ENCODE results near the gene MTHFSD. TPM values are rescaled to one million over a fixed set of nuclear protein-coding genes. Genes with fewer than 3 reads are reported as not detected.

The MTHFSD gene
- total RNA-seq, 1 donor from 2014 or later, result 7.1 TPM

GRCh38 chr16:86515777-86516622, 39.0 kb downstream of the MTHFSD start:
- no peak overlapping the region for H3K4me3 ChIP-seq (ENCODE audit: low read depth, low read length)
- no peak for TF ChIP-seq CTCF (conservative IDR thresholded peaks at IDR 0.05; ENCODE audit: low read depth, low read length)
- no peak for DNase-seq (ENCODE audit: low read depth)

GRCh38 chr16:86515413-86515776, 39.6 kb downstream of the MTHFSD start:
- no peak overlapping the region for H3K4me3 ChIP-seq (ENCODE audit: low read depth, low read length)
- DNase-seq (ENCODE audit: low read depth), result no peak
- TF ChIP-seq CTCF (conservative IDR thresholded peaks at IDR 0.05; ENCODE audit: low read depth, low read length), result no peak

- TF ChIP-seq CTCF (conservative IDR thresholded peaks at IDR 0.05; ENCODE audit: low read depth, low read length), result no peak
- DNase-seq (ENCODE audit: low read depth), result no peak
- H3K4me3 ChIP-seq (ENCODE audit: low read depth, low read length), result no peak overlapping the region
Measured at GRCh38 chr16:86514481-86515376, 40.3 kb downstream of the MTHFSD start.

- DNase-seq (ENCODE audit: low read depth), result no peak
- H3K4me3 ChIP-seq (ENCODE audit: low read depth, low read length), result no peak overlapping the region
Measured at GRCh38 chr16:86513471-86514277, 41.4 kb downstream of the MTHFSD start.

GRCh38 chr16:86512860-86513470, 42.1 kb downstream of the MTHFSD start:
- no peak overlapping the region for H3K4me3 ChIP-seq (ENCODE audit: low read depth, low read length)
- DNase-seq (ENCODE audit: low read depth), result no peak
- TF ChIP-seq CTCF (conservative IDR thresholded peaks at IDR 0.05; ENCODE audit: low read depth, low read length), result no peak

More at GRCh38 chr16:86513471-86514277, 41.4 kb downstream of the MTHFSD start:
- TF ChIP-seq CTCF (conservative IDR thresholded peaks at IDR 0.05; ENCODE audit: low read depth, low read length), result no peak

GRCh38 chr16:86512301-86512859, 42.7 kb downstream of the MTHFSD start:
- no peak for TF ChIP-seq CTCF (conservative IDR thresholded peaks at IDR 0.05; ENCODE audit: low read depth, low read length)
- H3K4me3 ChIP-seq (ENCODE audit: low read depth, low read length), result no peak overlapping the region
- no peak for DNase-seq (ENCODE audit: low read depth)

Data from epithelial cell of proximal tubule (primary cell).